ENCODE results near the gene CA9.

CA9 gene

DNA sequence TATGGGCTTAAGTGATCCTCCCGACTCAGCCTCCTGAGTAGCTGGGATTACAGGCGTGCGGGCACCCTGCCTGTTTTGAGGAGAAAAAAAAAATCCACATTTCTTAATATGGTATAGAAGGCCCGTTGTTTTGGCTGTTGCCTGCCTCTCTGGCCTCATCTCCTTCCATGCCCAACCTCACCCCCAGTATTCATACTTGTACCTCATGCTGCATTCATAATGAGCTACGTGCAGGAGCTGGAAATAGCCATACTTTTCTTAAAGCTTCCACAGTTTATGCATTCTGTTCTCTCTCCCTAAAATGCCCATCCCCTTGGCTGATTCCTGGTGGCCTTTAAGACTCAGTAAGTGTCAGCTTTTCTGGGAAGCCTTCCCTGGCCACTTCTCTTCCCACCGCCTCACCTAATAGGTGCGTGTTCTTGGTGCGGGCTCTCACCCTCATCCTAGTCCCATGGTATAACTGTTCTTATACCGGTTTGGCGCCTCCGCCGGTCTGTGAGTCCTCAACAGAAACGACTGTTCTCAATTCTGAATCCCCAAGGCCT lies 18.1 kb downstream of the CA9 start:
- DNase-seq (ENCODE audit: low spot score), result no peak

DNA sequence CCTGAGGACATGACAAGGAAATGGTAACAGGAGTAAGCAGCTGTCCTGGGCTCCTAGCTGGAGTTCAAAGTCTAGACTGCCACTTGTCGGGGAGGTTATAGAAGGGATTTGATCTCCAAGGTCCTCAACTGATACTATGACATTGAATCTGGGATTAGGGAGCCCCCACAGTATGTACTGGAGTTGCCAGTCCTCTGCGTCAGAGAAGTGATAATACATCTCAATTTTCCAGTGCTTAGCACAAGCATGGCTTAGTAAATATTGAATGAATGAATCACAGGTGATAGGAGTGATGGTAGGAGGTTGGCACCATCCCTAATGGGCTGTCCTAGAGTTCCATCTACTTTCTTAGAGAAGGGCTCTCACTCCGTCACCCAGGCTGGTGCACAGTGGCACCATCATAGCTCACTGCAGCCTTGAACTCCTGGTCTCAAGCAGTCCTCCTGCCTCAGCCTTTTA lies 22.2 kb downstream of the CA9 start:
- DNase-seq (ENCODE audit: low spot score), result no peak

DNA sequence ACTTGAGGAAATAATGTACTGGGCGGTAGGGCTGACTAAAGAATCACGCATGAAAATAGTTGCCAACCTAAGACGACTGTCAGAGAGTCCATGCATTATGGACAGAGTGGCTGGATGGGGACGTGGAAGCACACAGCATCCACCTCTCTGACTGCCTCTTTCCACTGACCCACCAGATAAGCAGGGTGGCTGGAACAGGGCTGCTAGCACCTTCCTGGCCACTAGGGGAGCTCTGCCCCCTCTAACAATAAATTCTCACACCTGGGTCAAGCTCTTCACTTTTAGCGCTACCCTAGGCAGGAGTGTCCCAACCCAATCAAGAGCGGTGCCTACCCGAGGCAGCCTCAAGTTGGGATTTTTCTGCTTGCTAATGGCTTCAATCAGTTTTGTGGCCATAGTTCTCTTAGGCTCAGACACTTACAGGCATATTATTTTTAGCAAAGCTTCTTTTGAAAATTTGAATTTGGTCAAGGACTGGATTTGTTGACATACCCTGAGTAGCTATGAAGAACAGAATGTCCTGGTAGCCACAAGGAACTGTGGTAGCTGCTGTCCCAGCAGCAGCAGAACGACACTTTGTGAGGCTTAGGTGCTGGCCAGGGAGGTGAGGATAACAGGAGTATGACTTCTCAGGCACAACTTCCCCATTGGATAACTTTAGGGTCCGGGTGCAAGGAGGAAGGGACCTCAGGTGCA lies 22.9 kb downstream of the CA9 start:
- DNase-seq (ENCODE audit: low spot score), result peak; percentile 71

DNA sequence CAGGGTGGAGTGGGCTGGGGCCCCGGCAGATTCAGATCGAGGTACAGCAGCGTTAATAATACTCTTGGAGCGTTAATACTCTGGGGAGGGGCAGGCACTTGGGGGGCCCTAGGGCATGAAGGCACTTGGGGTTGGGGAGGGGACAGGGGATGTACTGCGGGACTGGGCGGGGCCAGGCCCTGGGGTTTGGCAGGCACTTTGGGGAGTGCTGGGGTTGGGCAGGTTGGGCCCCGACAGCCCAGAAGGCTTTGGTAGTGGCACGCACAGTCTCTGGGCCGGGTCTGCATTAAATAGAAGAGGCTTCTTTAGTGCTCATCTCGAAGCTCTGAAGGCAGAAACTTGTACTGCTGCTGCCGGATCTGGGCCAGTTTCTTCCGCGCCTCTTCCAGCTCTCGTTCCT lies 23.8 kb downstream of the CA9 start:
- DNase-seq (ENCODE audit: low spot score), result no peak

DNA sequence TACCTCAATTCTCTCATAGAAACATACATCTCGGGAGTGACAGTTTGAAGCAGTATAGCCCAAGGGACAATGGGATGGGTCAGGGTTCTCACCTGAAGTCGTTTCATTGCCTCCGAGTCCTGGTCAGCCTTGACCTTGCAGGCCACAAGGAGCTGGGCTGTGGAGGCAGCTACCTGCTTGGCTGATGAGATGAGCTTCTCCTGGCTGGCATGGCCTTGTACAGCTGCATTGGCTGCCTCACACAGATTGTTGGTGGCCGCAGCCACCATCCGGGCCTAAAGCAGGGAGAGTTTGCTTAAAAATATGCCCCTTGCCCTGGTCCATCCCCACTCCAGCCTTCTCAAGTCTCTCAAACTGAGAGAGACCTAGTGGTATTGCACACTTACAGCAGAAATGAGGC lies 24.5 kb downstream of the CA9 start:
- DNase-seq (ENCODE audit: low spot score), result no peak

DNA sequence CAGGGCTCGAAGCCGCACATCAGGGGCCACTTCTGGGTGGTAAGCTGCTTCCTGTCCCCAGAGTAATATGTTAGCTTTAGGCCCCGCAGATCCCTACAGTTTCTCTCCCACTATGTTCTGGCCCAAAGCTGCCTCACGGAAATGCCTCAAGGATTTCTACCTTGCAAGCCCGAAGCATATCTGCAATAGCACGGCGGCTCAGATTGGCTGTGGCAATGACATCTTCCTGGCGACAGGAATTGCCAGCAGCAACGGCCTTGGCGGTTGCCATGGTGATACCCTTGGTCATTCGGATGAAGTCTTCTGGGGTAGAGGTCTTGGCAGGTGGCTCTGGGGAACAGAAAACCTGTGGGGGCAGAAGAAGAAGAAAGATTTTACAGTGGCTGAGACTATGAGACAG lies 26.3 kb downstream of the CA9 start:
- DNase-seq (ENCODE audit: low spot score), result no peak

DNA sequence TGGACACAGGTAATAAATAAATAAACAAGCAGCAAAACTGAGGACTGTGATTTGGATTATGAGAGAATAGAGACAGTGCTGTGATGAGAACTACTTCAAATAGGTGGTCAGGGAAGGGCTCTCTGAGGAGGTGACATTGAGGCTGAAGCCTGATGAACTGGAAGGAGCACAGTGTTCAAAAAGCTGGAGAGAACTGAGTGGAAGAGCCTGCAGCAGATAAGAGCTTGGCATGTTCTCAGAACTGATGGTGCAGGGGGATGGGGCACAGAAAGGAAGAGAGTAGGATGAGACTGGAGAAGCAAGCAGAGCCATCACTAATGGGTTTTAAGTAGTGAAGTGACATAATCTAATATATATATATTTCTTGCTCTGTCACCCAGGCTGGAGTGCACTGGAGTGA lies 27.2 kb downstream of the CA9 start:
- DNase-seq (ENCODE audit: low spot score), result no peak

DNA sequence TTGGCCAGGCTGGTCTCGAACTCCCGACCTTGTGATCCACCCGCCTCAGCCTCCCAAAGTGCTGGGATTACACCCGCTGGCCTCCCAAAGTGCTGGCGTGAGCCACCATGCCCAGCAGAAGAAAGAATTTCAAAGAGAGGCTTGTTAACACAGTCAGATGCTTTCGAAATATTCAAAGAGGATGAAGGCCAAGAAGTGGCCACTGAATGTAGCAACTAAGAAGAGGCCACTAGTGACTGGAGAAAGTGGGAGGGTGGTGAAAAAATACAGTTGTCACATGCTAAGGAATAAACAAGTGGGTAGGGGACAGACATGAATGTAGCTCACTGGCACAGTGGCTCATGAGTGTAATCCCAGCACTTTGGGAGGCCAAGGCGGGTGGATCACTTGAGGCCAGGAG lies 29.0 kb downstream of the CA9 start:
- DNase-seq (ENCODE audit: low spot score), result no peak

DNA sequence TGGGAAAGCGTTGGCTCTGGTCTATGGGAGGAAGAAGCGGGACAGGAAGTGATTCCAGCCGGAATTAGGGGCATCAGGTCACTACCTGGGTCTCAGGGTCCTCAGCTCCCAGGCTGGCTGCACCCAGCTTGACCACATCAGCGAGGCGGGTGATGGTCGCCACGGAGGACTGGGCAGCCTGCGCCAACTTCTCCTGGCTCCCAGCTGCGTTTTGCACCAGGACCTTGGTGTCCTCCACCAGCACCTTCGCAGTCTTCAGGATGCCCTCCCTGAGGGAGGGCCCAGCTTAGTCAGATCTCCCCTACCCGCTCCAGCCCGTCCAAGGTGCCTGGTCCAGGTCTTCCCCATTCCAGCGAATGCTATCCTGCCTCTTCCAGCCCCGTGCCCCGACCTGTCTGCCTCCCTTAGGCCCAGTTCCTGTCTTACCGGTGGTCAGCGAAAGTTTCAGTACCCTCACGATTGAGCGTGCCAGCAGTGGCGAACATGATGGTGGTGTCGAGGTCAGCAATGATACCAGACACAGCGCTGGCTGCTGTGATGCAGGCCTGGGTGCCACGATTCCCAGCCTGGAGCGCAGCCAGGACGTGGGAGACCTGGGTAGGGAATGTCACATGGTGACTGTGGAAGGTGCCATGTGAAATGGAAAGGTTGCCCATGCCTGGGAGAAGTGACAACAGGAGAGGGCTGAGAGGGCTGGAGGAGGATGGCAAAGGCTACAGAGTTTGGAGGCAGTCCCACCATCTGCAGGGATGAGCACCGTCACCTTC lies 30.4 kb downstream of the CA9 start:
- DNase-seq (ENCODE audit: low spot score), result no peak

DNA sequence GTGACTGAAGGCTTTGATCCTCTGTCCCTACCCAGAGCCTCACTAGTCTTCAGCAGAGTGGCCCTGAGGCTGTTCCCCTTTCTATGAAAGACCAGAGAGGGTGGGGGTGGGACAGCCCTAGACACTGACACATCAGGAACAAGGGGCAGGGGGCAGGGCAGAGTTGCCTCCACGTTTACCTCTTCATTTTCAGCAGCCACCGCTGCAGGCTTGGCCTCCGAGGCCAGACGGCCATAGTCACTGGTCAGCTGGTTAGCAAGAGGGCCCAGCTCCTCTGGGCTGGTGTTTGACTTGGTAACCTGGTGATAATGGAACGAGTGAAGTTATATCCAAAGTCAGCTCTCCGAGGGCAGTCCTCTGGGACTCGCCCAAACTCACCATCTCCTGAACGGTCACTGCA lies 31.6 kb downstream of the CA9 start:
- no peak for DNase-seq (ENCODE audit: low spot score)

DNA sequence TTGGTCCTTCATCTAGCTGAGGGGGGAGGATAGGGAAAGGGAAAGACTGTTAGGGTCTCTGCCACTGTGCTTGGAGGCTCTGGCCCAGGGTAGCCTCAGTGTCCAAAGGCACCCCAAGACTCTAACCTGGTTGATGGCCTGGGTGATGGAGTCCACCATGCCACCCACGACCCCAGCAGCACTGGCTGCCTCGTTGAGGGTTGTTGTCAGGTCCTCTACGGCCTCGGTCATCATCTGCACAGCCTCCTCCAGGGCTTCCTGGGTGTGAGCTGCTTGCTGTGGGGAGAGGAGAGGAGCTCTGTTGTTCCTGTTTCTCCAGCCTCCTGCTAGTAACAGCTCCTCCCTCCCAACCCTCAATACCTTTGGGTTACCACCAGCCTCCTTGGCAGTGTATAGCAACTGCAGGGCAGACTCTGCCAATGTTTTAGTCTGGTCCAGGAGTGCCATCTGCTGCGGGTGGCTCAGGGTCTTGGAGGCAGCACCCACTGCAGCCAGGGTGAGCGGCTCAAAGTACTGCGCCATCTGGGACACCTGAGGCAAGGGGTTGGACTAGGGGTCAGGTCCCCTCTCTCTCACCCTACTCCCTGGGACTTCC lies 32.2 kb downstream of the CA9 start:
- no peak for DNase-seq (ENCODE audit: low spot score)

DNA sequence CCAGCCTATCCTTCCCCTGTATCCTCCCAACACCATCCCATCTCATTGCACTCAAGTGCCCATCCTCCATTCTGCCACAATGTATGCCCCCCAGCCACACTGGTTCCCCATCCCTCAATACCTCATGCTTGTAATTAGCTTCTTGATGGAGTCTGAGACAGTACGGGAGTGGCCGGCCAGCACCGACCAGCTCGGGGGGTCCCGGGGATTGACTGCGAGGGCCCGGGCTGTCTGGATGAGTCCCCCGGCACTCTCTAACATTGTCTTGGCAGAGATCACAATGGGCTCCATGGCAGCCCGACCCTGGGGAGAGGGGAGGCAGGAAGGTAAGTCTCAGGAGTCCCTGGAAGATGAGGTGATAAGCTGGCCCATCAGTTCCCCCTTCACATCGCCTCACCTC lies 33.2 kb downstream of the CA9 start:
- no peak for DNase-seq (ENCODE audit: low spot score)

DNA sequence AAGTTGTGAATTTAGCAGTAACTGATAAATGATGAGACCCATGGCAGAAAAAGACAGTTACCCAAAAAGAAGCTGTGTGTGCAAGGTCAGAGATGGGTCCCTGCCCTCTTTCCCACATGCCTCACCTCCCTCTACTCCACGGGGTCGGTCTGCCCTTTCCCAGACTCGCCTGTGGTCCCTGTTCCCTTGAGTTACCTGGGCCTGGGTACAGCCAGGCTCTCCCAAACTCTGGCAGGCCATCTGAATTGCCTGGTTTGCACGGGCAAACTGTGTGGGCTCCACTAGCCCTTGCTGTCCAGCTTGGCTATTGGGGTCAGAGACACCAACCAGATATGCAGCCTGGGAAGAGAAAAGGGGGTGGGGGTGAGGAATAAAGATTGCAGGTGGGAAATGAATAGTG lies 34.4 kb downstream of the CA9 start:
- no peak for DNase-seq (ENCODE audit: low spot score)

DNA sequence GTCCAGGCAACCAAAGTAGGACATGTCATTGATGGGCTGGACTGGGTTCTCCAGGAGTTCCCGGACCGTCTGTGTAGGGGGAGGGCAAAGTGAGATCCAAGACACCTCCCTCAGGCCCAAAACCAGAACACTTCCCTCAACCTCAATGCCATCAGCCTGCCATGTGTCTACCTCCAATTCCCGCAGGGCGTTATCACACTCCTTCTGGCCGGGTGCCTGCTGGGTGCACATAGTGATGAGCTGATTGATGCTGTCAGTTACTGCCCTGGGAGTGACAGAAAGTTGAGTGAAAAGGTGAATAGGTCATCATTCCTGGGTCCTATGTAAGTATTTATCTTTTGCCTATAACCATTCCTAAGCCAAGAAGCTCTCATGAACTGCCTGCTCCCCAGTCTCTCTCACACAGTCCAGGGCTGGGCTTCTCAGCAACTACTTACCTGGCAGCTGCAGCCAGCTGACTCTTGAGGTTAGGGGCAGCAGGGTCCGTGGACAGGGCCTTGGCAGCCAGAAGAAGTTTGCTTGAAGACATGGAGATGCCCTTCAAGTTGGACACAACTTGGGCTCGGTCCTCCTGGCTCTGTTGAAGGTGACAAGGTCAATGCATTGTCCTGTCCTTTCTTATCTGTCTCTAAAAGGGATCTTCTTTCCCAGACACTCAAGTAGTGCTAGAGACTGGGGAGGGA lies 37.2 kb downstream of the CA9 start:
- no peak for DNase-seq (ENCODE audit: low spot score)

DNA sequence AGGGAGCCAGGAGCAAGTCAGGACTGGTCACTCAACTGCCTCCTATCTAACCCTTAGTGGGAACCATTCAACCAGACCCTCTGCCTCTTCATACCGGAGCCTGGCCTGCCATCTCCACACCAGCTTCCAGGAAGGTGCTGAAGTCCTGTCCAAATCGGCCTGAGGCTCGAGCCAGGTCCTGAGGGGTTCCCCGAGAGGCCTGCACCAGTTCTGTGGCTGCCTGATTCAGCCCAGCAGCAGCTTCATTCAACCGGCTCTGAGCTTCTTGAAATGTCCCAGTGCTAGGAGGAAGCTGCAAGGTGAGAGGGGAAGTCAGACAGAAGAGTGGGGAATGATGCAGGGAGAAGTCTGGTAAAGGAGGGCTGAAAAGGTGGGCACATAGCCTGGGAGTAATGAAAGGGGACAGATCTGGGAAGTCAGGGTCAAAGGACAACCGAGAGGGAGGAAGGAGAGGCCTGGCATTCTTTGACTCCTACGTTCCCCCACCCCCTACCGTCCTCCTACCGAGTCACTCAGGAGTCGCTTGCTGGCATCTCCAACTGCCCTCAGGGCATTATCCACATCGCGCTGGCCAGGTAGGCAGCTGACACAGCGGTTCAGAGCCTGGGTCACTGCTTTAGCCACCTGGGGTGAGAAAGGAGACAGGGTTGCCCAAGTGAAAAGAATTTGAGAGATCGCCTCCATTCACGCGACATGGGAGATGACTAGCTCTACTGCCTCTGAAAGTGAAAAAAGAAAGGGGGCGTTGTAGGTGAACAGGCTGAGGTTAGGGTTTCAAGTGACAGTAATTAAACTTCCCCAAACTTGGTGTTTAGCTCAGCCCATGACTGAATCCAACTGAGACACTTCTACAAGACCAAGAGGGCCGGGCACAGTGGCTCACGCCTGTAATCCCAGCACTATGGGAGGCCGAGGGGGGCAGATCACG lies 38.0 kb downstream of the CA9 start:
- no peak for DNase-seq (ENCODE audit: low spot score)

DNA sequence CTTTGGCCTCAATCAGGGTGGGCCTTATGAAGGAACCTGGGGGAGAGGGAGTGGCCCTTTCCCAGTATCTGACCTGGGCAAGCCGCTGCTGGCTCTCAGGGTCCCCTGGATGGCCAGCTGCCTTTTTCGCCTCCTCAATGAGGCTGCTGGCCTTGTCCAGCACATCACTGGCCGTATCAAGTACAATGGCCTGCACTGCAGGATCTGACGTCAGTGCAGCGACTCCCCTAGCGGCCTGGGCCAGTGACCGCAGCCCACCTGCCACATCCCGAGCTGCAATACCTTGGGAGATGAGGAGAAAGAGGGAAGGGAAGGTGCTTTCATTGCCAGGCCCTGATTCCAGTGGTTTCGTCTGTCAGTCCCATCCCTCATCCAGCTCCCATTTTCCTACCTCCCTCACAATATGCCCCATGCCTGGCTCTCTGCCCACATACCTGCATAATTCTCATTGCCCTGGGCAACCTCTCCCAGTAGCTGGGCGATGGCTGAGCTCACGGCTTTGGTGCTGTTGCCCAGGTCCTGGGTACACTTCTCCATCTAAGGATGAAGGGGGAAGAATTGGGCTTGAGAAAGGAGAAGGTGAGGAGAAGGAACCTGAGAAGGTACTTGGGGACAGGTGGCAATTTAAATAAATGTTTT lies 39.2 kb downstream of the CA9 start:
- DNase-seq (ENCODE audit: low spot score), result no peak

DNA sequence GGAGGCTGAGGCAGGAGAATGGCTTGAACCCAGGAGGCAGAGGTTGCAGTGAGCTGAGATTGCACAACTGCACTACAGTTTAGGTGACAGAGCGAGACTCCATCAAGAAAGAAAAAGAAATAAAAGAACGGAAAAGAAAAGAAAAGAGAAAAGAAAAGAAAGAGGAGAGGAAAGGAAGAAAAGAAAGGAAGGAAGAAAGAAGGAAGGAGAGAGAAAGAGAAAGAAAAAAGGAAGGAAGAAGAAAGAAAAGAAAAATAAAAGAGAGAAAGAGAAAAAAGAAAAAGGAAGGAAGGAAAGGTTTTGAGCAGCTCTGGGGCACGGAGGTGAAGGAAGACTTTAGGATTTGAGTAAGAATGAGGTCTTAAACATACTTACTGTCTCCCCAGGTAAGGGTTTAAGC lies 39.9 kb downstream of the CA9 start:
- no peak for DNase-seq (ENCODE audit: low spot score)

DNA sequence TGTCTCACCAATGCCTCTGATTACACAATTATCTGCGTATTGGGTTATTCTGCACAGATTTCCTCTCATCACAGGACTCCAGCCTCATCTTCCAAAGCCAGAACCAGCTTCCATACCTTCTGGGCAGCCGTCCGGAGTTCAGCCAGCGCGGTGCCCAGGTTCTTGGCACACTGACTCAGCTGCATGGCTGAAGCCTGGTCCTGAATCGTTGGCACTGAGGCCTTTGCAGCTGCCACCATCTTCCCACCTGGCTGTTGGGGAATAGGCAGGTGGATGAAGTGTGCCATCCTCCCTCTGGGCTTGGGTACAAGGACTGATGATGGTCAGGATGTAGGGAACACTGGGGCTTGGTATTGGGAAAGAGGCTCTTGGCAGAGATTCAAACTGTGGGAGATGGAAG lies 40.4 kb downstream of the CA9 start:
- no peak for DNase-seq (ENCODE audit: low spot score)

DNA sequence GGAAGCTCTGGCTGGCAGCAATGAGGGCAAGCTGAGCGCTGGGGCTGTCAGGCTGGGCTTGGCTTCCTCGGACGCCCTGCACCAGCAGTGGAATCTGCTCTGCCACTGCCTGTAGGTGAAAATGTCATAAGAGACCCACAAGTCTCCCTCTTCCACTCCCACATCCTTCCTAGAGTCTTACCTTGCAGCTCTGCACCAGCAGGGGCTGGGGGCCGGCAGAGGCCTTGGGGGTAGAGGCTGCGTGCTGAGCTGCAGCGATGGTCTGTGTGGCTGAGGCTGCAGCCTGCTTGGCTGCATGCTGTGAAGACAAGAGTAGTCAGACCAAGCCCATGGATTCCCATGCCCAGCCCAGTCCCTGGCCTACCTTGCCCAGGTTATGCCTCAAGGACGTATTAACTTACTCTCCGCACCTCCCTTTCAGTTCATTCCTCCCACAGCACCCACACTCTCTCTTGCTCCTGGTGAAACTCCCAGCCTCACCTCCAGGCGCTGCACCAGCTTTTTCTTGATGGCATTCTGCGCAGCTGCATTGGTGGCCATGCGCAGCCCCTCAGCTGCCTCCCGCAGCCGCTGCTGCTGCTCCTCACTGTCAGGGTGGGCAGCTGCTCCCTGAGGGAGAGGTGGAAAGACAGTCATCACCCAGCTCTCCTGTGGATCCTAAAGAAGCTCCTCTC lies 41.0 kb downstream of the CA9 start:
- DNase-seq (ENCODE audit: low spot score), result no peak

DNA sequence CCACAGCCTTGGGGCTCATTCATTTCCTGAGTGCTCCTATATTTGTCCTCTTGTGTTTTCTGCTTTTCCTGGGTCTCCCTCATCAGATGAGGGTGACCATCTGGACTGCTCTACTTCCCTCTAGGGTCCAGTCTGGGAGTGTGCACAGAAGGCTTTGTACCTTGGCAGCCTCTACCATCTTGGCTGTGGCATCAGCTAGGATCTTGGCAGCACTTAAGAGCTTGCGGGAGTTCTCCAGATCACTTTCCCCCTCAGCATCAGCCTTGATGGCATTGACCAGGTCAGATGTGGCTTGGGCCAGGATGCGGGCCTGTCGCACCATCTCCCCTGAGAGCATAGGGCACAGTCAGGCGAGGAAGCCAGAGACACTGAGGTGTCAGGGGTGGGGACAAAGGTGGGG lies 42.5 kb downstream of the CA9 start:
- no peak for DNase-seq (ENCODE audit: low spot score)

All from hematopoietic multipotent progenitor cell treated with erythropoietin and hydrocortisone succinate and interleukin-3 and kit ligand, for 17 days (in vitro differentiated cells).